Activated naive CD4-positive, alpha-beta T cell treated with Interleukin-2 at 50 U/mL for 16 hours (primary cell): ENCODE results near the gene H2BK1.

Source experiments
- DNase-seq: peaks from one replicate; pipeline ENCODE4 v3.0.0-alpha.2; 2020

Gene H2BK1

GRCh38 chr7:151198945-151199848 is 11.1 kb downstream of the H2BK1 start:
- DNase-seq = no peak

- DNase-seq = no peak
Measured at GRCh38 chr7:151197932-151198331, 12.4 kb downstream of the H2BK1 start.

- no peak for DNase-seq
Measured at GRCh38 chr7:151195616-151196450, 14.5 kb downstream of the H2BK1 start.

GRCh38 chr7:151194188-151194587 is 16.1 kb downstream of the H2BK1 start:
- DNase-seq = no peak

- DNase-seq = no peak
Measured at GRCh38 chr7:151193203-151193978, 16.9 kb downstream of the H2BK1 start.

GRCh38 chr7:151192002-151192539 is 18.2 kb downstream of the H2BK1 start:
- DNase-seq = no peak

GRCh38 chr7:151191544-151191943 is 18.7 kb downstream of the H2BK1 start:
- no peak for DNase-seq

GRCh38 chr7:151189038-151189437 is 21.2 kb downstream of the H2BK1 start:
- no peak for DNase-seq

- no peak for DNase-seq
Measured at GRCh38 chr7:151188252-151188542, 22.1 kb downstream of the H2BK1 start.

GRCh38 chr7:151187409-151188251 is 22.7 kb downstream of the H2BK1 start:
- DNase-seq = no peak

GRCh38 chr7:151186640-151187408 is 23.5 kb downstream of the H2BK1 start, which contains the start of gene ASB10:
TSS of gene ASB10 (minus strand) at chr7:151187250. CDS start at chr7:151187130, 120 bp downstream.
- no peak for DNase-seq

- DNase-seq = no peak
Measured at GRCh38 chr7:151185762-151186639, 24.3 kb downstream of the H2BK1 start.

- no peak for DNase-seq
Measured at GRCh38 chr7:151181011-151181431, 29.3 kb downstream of the H2BK1 start.

GRCh38 chr7:151179946-151180345 is 30.3 kb downstream of the H2BK1 start:
- DNase-seq = no peak

- no peak for DNase-seq
Measured at GRCh38 chr7:151179287-151179860, 30.9 kb downstream of the H2BK1 start.

- DNase-seq = no peak
Measured at GRCh38 chr7:151178831-151179230, 31.5 kb downstream of the H2BK1 start.

GRCh38 chr7:151178236-151178635 is 32.1 kb downstream of the H2BK1 start:
- no peak for DNase-seq

- DNase-seq = no peak
Measured at GRCh38 chr7:151177310-151177709, 33.0 kb downstream of the H2BK1 start.

- DNase-seq = no peak
Measured at GRCh38 chr7:151176401-151176800, 33.9 kb downstream of the H2BK1 start.
